Activated naive CD4-positive, alpha-beta T cell treated with anti-CD3 and anti-CD28 coated beads, Interleukin-2, amount 50 U/mL, for 16 hours (primary cell): ENCODE data around the gene KDM4B.

Source experiments
- DNase-seq: peaks from one replicate; pipeline ENCODE4 v3.0.0-alpha.2; 2020

KDM4B gene

DNA sequence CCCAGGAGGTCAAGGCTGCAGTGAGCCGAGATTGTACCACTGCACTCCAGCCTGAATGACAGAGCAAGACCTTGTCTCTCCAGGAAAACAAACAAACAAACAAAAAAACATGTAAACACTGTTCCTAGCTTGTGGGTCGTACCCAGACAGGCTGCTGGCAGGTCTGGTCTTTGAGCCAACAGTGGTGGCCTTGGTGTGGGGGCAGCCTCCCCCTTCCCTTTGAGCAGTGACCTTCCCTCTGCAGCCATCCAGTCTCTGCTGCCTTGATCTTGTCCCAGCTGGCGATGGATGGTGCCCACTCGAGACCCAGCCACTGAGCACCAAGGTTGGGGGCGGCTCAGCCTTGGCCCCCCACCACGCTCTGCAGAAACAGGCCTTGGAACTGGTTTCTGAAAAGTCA lies 143.3 kb downstream of the KDM4B start:
- DNase-seq: no peak

- no peak for DNase-seq
Measured at GRCh38 chr19:5112681-5113575, 144.0 kb downstream of the KDM4B start.

DNA sequence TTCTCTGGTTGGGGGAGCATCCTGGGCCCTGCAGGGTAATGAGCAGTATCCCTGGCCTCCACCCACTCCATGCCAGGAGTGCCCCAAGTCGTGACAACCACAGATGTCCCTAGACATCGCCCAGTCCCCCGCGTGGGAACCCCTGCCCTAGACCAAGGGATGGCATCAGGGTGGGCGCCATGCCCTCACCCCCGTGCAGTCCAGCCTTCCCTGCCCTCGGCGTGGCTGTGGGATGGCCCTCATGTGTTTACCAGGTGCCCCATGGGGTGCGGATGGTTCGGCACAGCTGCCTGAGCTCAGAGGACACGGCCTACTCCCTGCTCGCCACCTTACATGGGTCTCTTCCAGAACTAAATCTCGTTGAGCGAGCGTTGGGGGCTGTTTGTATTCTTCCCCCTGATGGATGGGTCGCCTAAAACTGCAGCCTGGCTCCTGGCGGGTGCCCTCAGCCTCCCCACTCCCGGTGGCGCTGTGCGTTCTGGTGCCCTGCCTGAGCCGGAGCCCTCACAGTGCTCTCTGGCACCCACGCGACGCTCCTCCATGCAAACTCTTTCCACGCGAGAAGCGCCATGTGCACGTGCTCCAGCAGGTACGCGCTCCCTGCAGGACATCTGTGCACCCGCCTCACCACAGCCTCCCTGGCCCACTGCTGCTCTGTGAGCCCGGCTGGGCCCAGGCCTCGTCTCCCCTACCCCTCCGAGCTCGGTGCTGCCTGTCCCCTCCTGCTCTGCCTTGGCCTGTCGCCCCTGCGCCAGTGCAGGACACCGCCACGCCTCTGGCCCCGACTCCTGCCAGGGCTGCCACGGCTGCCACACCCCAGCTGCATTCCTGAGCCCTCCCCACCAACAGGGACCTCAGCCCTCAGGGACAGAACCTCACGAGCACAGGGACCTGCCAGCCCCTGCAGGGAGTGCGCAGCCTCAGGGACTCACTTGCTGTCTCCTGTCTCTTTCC lies 145.0 kb downstream of the KDM4B start:
- no peak for DNase-seq

GRCh38 chr19:5114727-5115126 lies 145.8 kb downstream of the KDM4B start:
- no peak for DNase-seq

DNA sequence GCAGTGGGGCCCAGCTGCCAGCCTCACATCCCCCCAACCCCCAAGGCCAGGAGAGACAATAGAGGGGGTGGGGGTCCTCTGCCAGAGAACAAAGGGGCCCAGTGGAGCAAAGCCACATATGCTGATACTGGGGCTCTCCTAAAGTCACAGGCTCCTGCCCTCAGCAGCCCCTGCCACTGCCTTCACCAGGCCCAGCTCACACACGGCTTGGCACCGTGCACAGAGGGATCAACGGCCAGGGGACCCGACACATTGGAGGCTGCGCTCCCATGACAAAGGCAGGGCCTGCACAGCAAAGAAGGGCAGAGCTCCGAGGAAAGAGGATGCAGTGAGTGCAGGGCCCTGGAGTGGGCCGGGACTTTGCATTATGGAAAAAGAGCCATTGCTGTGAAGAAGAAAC lies 146.4 kb downstream of the KDM4B start:
- no peak for DNase-seq

GRCh38 chr19:5115771-5116202 lies 146.9 kb downstream of the KDM4B start:
- no peak for DNase-seq

GRCh38 chr19:5116292-5116691 lies 147.4 kb downstream of the KDM4B start:
- DNase-seq: no peak

DNA sequence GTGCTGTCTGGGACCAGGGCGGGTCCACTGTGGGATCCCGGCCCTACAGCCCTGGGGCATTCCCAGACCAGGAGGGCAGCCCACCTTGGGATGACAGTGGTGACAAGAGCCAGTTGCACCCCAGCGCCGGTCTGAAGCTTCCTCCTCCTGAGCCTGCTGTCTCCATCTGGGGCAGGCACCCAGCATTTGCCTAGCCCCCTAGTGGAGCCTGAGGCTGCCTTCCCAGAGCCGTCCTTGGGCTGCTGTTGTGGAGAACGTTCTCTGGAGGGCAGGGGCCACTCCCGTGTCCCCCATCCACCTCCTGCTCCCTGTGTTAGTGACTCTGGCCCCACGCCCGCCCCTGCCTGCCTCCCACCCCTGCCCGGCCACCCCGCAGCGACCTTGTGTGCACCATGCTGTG lies 148.5 kb downstream of the KDM4B start:
- no peak for DNase-seq

GRCh38 chr19:5118026-5118425 lies 149.1 kb downstream of the KDM4B start:
- no peak for DNase-seq

DNA sequence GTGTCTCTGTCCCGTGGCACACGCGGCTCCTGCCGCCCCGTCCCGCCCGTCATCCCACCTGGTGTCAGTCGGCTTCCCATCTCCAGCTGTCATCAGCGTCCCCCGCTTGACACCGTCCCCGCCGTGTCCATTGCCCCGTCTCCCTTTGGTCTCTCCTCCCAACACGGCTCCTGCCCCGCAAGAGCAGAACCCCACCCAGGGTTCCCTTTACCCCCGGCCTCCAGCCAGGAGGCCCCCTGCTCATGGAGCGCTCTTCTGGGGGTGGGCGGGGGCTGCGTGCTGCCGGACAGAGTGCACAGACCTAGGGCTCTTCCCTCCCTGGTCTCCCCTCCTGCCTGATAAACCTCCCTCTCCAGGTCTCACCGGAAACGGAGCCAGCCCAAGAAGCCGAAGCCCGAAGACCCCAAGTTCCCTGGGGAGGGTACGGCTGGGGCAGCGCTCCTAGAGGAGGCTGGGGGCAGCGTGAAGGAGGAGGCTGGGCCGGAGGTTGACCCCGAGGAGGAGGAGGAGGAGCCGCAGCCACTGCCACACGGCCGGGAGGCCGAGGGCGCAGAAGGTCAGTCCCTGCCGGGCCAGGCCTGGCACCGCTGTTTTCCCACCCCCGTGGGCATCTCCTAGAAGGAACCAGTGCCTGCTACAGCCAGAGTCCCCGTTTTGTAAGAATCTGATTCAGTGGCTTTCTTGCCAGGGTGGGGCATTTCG lies 150.5 kb downstream of the KDM4B start:
- DNase-seq: no peak

DNA sequence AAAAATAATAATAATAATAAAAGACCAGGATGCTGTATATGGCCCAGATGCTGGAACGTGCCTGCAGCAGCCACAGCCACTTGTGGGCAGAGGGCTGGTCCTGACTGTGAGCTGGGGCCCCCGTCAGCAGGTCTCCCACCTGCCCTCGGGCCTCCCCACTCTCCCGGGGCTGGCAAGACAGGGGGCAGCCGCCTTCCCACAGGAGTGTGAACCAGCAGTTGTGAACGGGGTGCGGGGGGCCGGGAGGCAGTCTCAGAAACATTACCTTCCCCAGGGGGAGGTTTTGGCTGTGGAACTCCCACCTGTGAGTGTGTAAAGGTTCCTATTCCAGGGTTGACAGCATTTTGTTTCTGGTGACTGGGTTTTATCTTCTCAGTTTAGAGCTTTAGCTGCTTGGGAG lies 151.4 kb downstream of the KDM4B start:
- no peak for DNase-seq

GRCh38 chr19:5120833-5121232 lies 151.9 kb downstream of the KDM4B start:
- DNase-seq: no peak

GRCh38 chr19:5121266-5122120 lies 152.6 kb downstream of the KDM4B start:
- no peak for DNase-seq

- no peak for DNase-seq
Measured at GRCh38 chr19:5122121-5122400, 153.1 kb downstream of the KDM4B start.

DNA sequence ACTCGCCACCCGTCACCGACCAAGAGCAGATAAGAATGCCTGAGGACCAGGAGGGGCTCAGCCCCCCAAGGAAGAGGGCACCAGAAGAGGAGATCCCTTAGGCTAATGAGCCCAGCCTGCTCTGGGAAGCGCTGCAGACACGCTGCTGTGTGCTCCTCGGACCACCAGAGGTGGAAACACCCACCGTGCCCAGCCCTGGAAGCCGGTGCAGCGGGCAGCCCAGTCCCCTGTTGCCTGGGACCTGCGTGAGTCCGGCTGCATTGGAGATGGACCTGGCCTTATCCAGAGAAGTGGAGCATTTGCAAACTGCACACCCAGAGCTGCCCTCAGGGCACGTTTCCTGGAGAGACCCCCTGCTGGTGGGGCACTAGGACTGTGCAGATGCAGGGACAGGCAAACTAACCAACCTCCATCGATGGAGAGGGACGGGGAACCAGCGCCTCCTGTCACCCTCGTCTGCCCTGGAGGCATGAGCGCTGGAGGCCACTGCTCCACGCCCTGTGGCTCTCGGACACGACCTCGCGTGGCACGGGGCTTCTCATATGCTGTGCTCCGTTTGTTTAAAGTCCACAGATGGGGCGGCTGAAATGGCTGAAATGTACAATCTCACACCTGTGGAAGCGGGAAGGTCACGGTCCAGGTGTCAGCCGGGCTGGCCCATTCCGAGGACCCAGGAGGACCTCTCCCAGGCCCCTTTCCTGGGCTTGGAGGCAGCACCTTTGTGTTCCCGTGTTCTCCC lies 153.9 kb downstream of the KDM4B start:
- no peak for DNase-seq

DNA sequence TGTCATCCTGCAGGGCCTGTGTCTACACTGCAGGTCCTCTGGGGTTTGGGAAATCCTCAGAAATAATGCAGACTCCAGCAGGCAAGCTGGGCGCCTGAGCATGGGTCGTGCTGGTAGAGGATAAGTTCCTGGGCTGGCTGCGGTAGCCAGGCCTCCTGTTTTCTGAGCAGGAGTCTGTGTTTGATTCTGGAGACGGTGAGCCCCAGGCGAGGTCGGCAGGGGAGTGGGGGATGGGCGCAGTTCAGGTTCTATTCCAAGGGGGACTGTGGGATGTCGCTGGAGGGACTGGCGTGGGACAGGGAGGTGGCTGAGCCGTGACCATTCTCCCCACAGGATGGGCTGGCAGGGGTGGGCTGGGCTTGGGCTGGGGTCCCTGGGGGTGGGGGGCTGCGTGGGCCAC lies 154.7 kb downstream of the KDM4B start:
- DNase-seq: no peak

- no peak for DNase-seq
Measured at GRCh38 chr19:5124111-5124855, 155.4 kb downstream of the KDM4B start.

DNA sequence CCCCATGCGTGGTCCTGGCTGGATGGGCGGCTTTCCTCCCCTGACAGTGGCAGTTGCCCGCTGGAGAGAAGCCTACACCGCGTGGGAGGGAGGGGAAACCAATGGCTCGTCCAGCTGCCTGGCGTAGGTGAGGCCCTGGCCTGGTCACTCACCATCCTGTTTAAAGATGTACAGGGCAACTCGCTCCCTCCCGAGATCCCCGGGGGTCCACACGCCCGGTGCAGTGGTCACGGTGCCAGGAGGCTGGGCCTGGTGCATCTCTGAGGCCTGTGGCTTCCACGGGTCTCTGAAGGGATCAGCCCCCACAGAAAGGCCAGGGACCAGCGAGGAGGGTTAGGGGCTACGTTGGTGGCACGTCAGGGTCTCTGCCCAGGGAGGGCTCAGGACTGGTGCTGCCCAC lies 156.5 kb downstream of the KDM4B start:
- DNase-seq: no peak

- no peak for DNase-seq
Measured at GRCh38 chr19:5125797-5126497, 157.0 kb downstream of the KDM4B start.
